K562 (cell line): ENCODE results near the gene TVP23A. TPM values are rescaled to one million over a fixed set of nuclear protein-coding genes. Genes with fewer than 3 reads are reported as not detected.

ENCODE experiments used
- CREBBP ChIP-seq: IDR thresholded peaks from one replicate; pipeline ENCODE4 v1.6.1; 2012; ENCODE audit warnings: low read depth, mild to moderate bottlenecking, control low read depth, inconsistent platforms, low read length
- CSDE1 ChIP-seq, 2 experiments: fragments of 450-650 bp; IDR thresholded peaks; 2 replicates each; pipeline ENCODE4 v1.6.1; 2016; ENCODE audit warnings: mild to moderate bottlenecking in 1 of 2
- HNRNPK ChIP-seq: fragments of 200-400 bp; formaldehyde crosslinking; IDR thresholded peaks from one replicate; pipeline ENCODE4 v1.6.1; 2018; ENCODE audit warnings: mild to moderate bottlenecking, low read depth, low read length; ENCODE audit not compliant: poor library complexity, severe bottlenecking
- MEF2A ChIP-seq: IDR thresholded peaks from 2 replicates; pipeline ENCODE4 v1.6.1; 2011; ENCODE audit warnings: low read depth, mild to moderate bottlenecking, low read length, moderate library complexity; ENCODE audit not compliant: control insufficient read depth
- NCOA1 ChIP-seq: fragments of 450-650 bp; IDR thresholded peaks from 2 replicates; pipeline ENCODE4 v1.6.1; 2016; ENCODE audit warnings: low read depth
- TCF3 ChIP-seq: sonication (generic); formaldehyde crosslinking; IDR thresholded peaks from 2 replicates; pipeline ENCODE4 v1.4.0; 2020; ENCODE audit warnings: mild to moderate bottlenecking, missing genetic modification reagents
- WHSC1 ChIP-seq: IDR thresholded peaks from one replicate; pipeline ENCODE4 v1.6.1; 2012; ENCODE audit warnings: low read length, control low read depth, inconsistent platforms
- ZFPM2 ChIP-seq: fragments of 250-450 bp; sonication (Bioruptor Pico); IDR thresholded peaks from 2 replicates; pipeline ENCODE4 v1.5.1; 2022; ENCODE audit warnings: mild to moderate bottlenecking
- ZNF197 ChIP-seq: fragments of 200-800 bp; sonication (Bioruptor generic); IDR thresholded peaks from 2 replicates; pipeline ENCODE4 v1.6.1; 2016; ENCODE audit warnings: low read depth, missing genetic modification characterization, missing compliant biosample characterization
- ZNF354B ChIP-seq: fragments of 250-450 bp; sonication (Bioruptor Pico); IDR thresholded peaks from 2 replicates; pipeline ENCODE4 v1.4.0; 2020
- ZNF699 ChIP-seq: fragments of 250-450 bp; sonication (Bioruptor Pico); IDR thresholded peaks from 2 replicates; pipeline ENCODE4 v1.8.0; 2021; ENCODE audit warnings: mild to moderate bottlenecking, moderate library complexity; ENCODE audit not compliant: insufficient replicate concordance
- polyA plus RNA-seq, 8 experiments: library from polyadenylated mRNA; depleted of rRNA in 4 of 8; stranded (reverse) in 5 of 8; unstranded in 3 of 8; fragments of >200 nt; fragmentation: Nextera tagmentation in 2 of 8; fragmentation: Illumina TruSeq in 1 of 8; extraction: Ambion mirVana in 2 of 8; extraction: Trizol in 1 of 8; gene quantifications; 2 replicates each; pipeline versions ENCODE4 v1.2.1 to v1.2.3, GENCODE V29; 2011 to 2014; ENCODE audit warnings: inconsistent platforms in 1 of 8, missing spikeins in 1 of 8
- total RNA-seq, 7 experiments: library from RNA; depleted of rRNA in 6 of 7; stranded (reverse); fragments of >200 nt in 6 of 7; fragmentation: Illumina TruSeq in 2 of 7; extraction: Trizol in 2 of 7; gene quantifications; 2 replicates each; pipeline versions ENCODE4 v1.2.1 to v1.2.3, GENCODE V29; 2011 to 2021; ENCODE audit warnings: low replicate concordance in 1 of 7
- TF ChIP-seq, protein P1 (sequence below): sonication (generic); formaldehyde crosslinking; IDR thresholded peaks from 2 replicates; pipeline ENCODE4 v1.4.0; 2020; ENCODE audit warnings: mild to moderate bottlenecking, missing genetic modification reagents
- TF ChIP-seq, protein P2 (sequence below): fragments of 250-450 bp; sonication (Bioruptor Pico); IDR thresholded peaks from 2 replicates; pipeline ENCODE4 v1.4.0; 2020; ENCODE audit warnings: mild to moderate bottlenecking
- TF ChIP-seq, protein P3 (sequence below): sonication (generic); formaldehyde crosslinking; IDR thresholded peaks from 2 replicates; pipeline ENCODE4 v1.8.0; 2022; ENCODE audit warnings: mild to moderate bottlenecking, missing genetic modification reagents
- TF ChIP-seq, protein P4 (sequence below): fragments of 250-450 bp; sonication (Bioruptor Pico); IDR thresholded peaks from 2 replicates; pipeline ENCODE4 v1.4.0; 2020
- TF ChIP-seq, protein P5 (sequence below): fragments of 450-650 bp; IDR thresholded peaks from 2 replicates; pipeline ENCODE4 v1.6.1; 2016; ENCODE audit warnings: low read depth, mild to moderate bottlenecking, moderate library complexity

TVP23A gene
- total and polyA plus RNA-seq, 9 of the 15 experiments (the other 6 are each of a cell fraction or from before 2014, with no cell fraction given) = 0.04 to 0.77 (median 0.10) TPM; not detected in 3

DNA sequence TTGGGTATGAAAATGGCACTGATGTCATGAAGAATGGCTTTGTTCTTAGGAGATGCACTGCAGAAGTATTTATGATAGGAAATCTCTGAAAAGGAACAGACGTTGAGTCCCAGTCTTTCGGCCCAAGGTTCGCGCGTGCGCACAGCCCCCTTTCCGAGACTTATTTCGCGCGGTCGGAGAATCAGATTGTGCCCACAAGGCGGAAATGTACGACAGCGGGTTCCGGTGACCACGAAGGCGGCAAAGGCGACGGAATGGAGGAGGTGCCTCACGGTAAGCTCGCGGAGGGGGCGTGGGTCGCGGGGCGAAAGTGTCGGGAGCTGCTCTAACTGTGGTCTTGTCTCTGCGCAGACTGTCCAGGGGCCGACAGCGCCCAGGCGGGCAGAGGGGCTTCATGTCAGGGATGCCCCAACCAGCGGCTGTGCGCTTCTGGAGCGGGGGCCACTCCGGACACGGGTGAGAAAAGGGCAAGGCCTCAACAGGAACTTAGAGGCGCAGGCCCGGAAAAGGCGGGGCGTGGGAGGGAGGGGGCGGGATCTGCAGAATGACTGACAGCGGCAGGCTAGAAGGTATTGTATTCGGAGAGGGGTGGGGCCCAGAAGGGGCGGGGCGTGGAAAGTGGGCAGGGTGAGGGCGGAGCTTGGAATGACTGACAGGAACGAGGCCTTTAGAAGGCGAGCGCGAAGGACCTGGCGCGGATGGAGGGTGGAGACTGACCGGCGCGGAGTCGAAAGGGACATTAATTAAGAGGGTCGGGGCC, 74.8 kb downstream of the TVP23A start, which contains the start of gene NUBP1 (continued):
- TF ChIP-seq, protein P1, sequence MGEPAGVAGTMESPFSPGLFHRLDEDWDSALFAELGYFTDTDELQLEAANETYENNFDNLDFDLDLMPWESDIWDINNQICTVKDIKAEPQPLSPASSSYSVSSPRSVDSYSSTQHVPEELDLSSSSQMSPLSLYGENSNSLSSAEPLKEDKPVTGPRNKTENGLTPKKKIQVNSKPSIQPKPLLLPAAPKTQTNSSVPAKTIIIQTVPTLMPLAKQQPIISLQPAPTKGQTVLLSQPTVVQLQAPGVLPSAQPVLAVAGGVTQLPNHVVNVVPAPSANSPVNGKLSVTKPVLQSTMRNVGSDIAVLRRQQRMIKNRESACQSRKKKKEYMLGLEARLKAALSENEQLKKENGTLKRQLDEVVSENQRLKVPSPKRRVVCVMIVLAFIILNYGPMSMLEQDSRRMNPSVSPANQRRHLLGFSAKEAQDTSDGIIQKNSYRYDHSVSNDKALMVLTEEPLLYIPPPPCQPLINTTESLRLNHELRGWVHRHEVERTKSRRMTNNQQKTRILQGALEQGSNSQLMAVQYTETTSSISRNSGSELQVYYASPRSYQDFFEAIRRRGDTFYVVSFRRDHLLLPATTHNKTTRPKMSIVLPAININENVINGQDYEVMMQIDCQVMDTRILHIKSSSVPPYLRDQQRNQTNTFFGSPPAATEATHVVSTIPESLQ (CRISPR knock-in tag) = no peak; the same call in 1 of the 2 replicates
- TF ChIP-seq, protein P2, sequence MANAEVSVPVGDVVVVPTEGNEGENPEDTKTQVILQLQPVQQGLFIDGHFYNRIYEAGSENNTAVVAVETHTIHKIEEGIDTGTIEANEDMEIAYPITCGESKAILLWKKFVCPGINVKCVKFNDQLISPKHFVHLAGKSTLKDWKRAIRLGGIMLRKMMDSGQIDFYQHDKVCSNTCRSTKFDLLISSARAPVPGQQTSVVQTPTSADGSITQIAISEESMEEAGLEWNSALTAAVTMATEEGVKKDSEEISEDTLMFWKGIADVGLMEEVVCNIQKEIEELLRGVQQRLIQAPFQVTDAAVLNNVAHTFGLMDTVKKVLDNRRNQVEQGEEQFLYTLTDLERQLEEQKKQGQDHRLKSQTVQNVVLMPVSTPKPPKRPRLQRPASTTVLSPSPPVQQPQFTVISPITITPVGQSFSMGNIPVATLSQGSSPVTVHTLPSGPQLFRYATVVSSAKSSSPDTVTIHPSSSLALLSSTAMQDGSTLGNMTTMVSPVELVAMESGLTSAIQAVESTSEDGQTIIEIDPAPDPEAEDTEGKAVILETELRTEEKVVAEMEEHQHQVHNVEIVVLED (CRISPR knock-in tag) = peak; percentile 35
- TF ChIP-seq, protein P3, sequence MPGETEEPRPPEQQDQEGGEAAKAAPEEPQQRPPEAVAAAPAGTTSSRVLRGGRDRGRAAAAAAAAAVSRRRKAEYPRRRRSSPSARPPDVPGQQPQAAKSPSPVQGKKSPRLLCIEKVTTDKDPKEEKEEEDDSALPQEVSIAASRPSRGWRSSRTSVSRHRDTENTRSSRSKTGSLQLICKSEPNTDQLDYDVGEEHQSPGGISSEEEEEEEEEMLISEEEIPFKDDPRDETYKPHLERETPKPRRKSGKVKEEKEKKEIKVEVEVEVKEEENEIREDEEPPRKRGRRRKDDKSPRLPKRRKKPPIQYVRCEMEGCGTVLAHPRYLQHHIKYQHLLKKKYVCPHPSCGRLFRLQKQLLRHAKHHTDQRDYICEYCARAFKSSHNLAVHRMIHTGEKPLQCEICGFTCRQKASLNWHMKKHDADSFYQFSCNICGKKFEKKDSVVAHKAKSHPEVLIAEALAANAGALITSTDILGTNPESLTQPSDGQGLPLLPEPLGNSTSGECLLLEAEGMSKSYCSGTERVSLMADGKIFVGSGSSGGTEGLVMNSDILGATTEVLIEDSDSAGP (CRISPR knock-in tag) = no peak
- TF ChIP-seq TCF3 (CRISPR knock-in tag) (no peak), WHSC1 (no peak), CREBBP (no peak), NCOA1 (peak; percentile 70; the same call in 1 of the 2 replicates), CSDE1 (IDR thresholded peaks at IDR 0.05) (no peak), ZFPM2 (CRISPR knock-in tag) (no peak), MEF2A (no peak), ZNF197 (CRISPR knock-in tag) (no peak), ZNF354B (CRISPR knock-in tag) (no peak), ZNF699 (CRISPR knock-in tag) (no peak), HNRNPK (no peak)
- TF ChIP-seq, protein P4, sequence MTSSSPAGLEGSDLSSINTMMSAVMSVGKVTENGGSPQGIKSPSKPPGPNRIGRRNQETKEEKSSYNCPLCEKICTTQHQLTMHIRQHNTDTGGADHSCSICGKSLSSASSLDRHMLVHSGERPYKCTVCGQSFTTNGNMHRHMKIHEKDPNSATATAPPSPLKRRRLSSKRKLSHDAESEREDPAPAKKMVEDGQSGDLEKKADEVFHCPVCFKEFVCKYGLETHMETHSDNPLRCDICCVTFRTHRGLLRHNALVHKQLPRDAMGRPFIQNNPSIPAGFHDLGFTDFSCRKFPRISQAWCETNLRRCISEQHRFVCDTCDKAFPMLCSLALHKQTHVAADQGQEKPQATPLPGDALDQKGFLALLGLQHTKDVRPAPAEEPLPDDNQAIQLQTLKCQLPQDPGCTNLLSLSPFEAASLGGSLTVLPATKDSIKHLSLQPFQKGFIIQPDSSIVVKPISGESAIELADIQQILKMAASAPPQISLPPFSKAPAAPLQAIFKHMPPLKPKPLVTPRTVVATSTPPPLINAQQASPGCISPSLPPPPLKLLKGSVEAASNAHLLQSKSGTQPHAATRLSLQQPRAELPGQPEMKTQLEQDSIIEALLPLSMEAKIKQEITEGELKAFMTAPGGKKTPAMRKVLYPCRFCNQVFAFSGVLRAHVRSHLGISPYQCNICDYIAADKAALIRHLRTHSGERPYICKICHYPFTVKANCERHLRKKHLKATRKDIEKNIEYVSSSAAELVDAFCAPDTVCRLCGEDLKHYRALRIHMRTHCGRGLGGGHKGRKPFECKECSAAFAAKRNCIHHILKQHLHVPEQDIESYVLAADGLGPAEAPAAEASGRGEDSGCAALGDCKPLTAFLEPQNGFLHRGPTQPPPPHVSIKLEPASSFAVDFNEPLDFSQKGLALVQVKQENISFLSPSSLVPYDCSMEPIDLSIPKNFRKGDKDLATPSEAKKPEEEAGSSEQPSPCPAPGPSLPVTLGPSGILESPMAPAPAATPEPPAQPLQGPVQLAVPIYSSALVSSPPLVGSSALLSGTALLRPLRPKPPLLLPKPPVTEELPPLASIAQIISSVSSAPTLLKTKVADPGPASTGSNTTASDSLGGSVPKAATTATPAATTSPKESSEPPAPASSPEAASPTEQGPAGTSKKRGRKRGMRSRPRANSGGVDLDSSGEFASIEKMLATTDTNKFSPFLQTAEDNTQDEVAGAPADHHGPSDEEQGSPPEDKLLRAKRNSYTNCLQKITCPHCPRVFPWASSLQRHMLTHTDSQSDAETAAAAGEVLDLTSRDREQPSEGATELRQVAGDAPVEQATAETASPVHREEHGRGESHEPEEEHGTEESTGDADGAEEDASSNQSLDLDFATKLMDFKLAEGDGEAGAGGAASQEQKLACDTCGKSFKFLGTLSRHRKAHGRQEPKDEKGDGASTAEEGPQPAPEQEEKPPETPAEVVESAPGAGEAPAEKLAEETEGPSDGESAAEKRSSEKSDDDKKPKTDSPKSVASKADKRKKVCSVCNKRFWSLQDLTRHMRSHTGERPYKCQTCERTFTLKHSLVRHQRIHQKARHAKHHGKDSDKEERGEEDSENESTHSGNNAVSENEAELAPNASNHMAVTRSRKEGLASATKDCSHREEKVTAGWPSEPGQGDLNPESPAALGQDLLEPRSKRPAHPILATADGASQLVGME (CRISPR knock-in tag) = peak; percentile 66; the same call in 1 of the 2 replicates
- TF ChIP-seq, protein P5, sequence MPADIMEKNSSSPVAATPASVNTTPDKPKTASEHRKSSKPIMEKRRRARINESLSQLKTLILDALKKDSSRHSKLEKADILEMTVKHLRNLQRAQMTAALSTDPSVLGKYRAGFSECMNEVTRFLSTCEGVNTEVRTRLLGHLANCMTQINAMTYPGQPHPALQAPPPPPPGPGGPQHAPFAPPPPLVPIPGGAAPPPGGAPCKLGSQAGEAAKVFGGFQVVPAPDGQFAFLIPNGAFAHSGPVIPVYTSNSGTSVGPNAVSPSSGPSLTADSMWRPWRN = no peak
